Esophagus muscularis mucosa (tissue), 4 donors: ENCODE measurements around the gene GPA33. TPM values are rescaled to one million over a fixed set of nuclear protein-coding genes. Genes with fewer than 3 reads are reported as not detected.
A peak's percentile ranks its signal among the peaks of the same experiment; 100 is the strongest.

Source experiments
- DNase-seq: peaks from one replicate; pipeline ENCODE4 v3.0.0-alpha.2; 2017; ENCODE audit errors: extremely low spot score
- H3K27ac ChIP-seq, 4 donors: fragments of 200-600 bp; sonication (generic); replicated peaks in 1 of 4; 1 replicate in 3 of 4; 2 replicates in 1 of 4; pipeline ENCODE4 v1.5.1; 2016 to 2019; ENCODE audit warnings: mild to moderate bottlenecking in 1 of 4
- H3K27me3 ChIP-seq, 4 donors: fragments of 200-600 bp; sonication (generic); one replicate each; pipeline versions ENCODE4 v1.5.1 to v1.6.0; 2016 to 2019
- H3K36me3 ChIP-seq, 4 donors: fragments of 200-600 bp; sonication (generic); one replicate each; pipeline ENCODE4 v1.5.1; 2016 to 2019
- H3K4me1 ChIP-seq, 4 donors: fragments of 200-600 bp; sonication (generic); one replicate each; pipeline ENCODE4 v1.5.1; 2016 to 2019
- H3K4me3 ChIP-seq, 4 donors: fragments of 200-600 bp; sonication (generic); 1 replicate in 2 of 4; 2 replicates in 2 of 4; pipeline ENCODE4 v1.5.1; 2016 to 2019; ENCODE audit warnings: mild to moderate bottlenecking in 4 of 4, moderate library complexity in 1 of 4
- H3K9me3 ChIP-seq, 4 donors: fragments of 200-600 bp; sonication (generic); 1 replicate in 3 of 4; 2 replicates in 1 of 4; pipeline ENCODE4 v1.5.1; 2016 to 2019
- EP300 ChIP-seq: sonication (generic); formaldehyde crosslinking; IDR thresholded peaks from one replicate; pipeline ENCODE4 v1.6.1; 2017; ENCODE audit warnings: antibody characterized with exemption
- POLR2A ChIP-seq: fragments of 450-650 bp; IDR thresholded peaks from one replicate; pipeline ENCODE4 v1.6.1; 2017; ENCODE audit warnings: antibody characterized with exemption, moderate library complexity, mild to moderate bottlenecking, low read depth
- POLR2AphosphoS5 ChIP-seq, 2 donors: sonication (generic); formaldehyde crosslinking; IDR thresholded peaks; one replicate each; pipeline ENCODE4 v1.6.1; 2017; ENCODE audit warnings: antibody characterized with exemption in 2 of 2
- WGBS: methylation state at CpG from one replicate; pipeline ENCODE4 v1.1.5; 2018; 5-methylcytosine and 5-hydroxymethylcytosine counted together
- intact Hi-C: fragments of 100-400 bp; cut with DNase I; formaldehyde crosslinking; loops from one replicate; pipeline ENCODE4 v1.15.1; 2023
- total RNA-seq, 4 donors: library from RNA; depleted of rRNA; stranded (reverse); fragments of >200 nt; gene quantifications; one replicate each; pipeline versions ENCODE4 v1.1.0 to v1.2.1, GENCODE V29; 2016
- TF ChIP-seq, protein P1 (sequence below), 3 experiments: fragments of 200-600 bp in 2 of 3; fragments of 450-650 bp in 1 of 3; sonication (generic) in 2 of 3; IDR thresholded peaks; one replicate each; pipeline ENCODE4 v1.5.1; 2017 to 2019; ENCODE audit warnings: antibody characterized with exemption in 3 of 3, mild to moderate bottlenecking in 2 of 3, moderate library complexity in 1 of 3

The GPA33 gene
- total RNA-seq, 4 donors from 2014 or later, result 0.57 TPM; not detected in 3

DNA sequence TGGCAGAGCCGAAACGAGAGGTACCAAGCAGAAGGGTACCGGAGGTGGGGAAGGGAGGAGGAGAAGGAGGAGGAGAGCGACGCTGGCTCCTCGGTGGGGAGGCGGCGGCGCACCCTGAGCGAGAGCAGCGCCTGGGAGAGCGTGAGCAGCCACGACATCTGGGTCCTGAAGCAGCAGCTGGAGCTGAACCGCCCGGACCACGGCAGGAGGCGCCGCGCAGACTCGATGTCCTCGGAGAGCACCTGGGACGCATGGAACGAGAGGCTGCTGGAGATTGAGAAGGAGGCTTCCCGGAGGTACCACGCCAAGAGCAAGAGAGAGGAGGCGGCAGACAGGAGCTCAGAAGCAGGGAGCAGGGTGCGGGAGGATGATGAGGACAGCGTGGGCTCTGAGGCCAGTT is 36.1 kb upstream of the GPA33 start:
- H3K4me1 ChIP-seq, result peaks cover 1 to 8% (median 5%) of the 10 kb centered on the region in 4 donors
- intact Hi-C loops, result no loop called here
- H3K9me3 ChIP-seq, result no peaks in the 10 kb centered on the region
- H3K4me3 ChIP-seq, result no peak overlapping the region
- peaks cover 0 to 44% (median 0%) of the 10 kb centered on the region in 4 donors for H3K36me3 ChIP-seq
- peaks cover 0 to 33% (median 0%) of the 10 kb centered on the region in 4 donors for H3K27me3 ChIP-seq
- peak; percentile 57 for DNase-seq
- TF ChIP-seq EP300 (no peak), POLR2A (no peak), POLR2AphosphoS5 (IDR thresholded peaks at IDR 0.05) (no peak)
- TF ChIP-seq, protein P1, sequence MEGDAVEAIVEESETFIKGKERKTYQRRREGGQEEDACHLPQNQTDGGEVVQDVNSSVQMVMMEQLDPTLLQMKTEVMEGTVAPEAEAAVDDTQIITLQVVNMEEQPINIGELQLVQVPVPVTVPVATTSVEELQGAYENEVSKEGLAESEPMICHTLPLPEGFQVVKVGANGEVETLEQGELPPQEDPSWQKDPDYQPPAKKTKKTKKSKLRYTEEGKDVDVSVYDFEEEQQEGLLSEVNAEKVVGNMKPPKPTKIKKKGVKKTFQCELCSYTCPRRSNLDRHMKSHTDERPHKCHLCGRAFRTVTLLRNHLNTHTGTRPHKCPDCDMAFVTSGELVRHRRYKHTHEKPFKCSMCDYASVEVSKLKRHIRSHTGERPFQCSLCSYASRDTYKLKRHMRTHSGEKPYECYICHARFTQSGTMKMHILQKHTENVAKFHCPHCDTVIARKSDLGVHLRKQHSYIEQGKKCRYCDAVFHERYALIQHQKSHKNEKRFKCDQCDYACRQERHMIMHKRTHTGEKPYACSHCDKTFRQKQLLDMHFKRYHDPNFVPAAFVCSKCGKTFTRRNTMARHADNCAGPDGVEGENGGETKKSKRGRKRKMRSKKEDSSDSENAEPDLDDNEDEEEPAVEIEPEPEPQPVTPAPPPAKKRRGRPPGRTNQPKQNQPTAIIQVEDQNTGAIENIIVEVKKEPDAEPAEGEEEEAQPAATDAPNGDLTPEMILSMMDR (IDR thresholded peaks at IDR 0.05), result no peak
- no peak overlapping the region for H3K27ac ChIP-seq
- WGBS, result 92% methylated on average over 28 of the region's 28 CpGs

- Histone ChIP-seq H3K4me1 (peaks cover 5 to 13% (median 10%) of the 10 kb centered on the region in 4 donors), H3K4me3 (no peak overlapping the region), H3K27me3 (peaks cover 0 to 40% (median 0%) of the 10 kb centered on the region in 4 donors), H3K9me3 (no peaks in the 10 kb centered on the region), H3K27ac (no peak overlapping the region), H3K36me3 (peaks cover 0 to 73% (median 0%) of the 10 kb centered on the region in 4 donors)
- TF ChIP-seq POLR2AphosphoS5 (IDR thresholded peaks at IDR 0.05) (no peak), EP300 (no peak), POLR2A (no peak)
- TF ChIP-seq, protein P1 (IDR thresholded peaks at IDR 0.05), result no peak
- intact Hi-C loops, result no loop called here
- DNase-seq, result peak; percentile 62
- WGBS, result 96% methylated on average over 4 of the region's 4 CpGs
Observed at GRCh38 chr1:167122568-167122967, 32.4 kb upstream of the GPA33 start.

GRCh38 chr1:167122121-167122480 is 31.9 kb upstream of the GPA33 start:
- 90% methylated on average over 5 of the region's 5 CpGs for WGBS
- TF ChIP-seq, protein P1 (IDR thresholded peaks at IDR 0.05), result no peak
- no peak for TF ChIP-seq POLR2A
- no peak for TF ChIP-seq POLR2AphosphoS5 (IDR thresholded peaks at IDR 0.05)
- no peak for TF ChIP-seq EP300
- intact Hi-C loops, result no loop called here
- H3K27me3 ChIP-seq, result peaks cover 0 to 40% (median 0%) of the 10 kb centered on the region in 4 donors
- no peak overlapping the region for H3K4me3 ChIP-seq
- no peaks in the 10 kb centered on the region for H3K9me3 ChIP-seq
- peak; percentile 85 for DNase-seq
- peaks cover 0 to 72% (median 0%) of the 10 kb centered on the region in 4 donors for H3K36me3 ChIP-seq
- peaks cover 5 to 13% (median 10%) of the 10 kb centered on the region in 4 donors for H3K4me1 ChIP-seq
- no peak overlapping the region for H3K27ac ChIP-seq

DNA sequence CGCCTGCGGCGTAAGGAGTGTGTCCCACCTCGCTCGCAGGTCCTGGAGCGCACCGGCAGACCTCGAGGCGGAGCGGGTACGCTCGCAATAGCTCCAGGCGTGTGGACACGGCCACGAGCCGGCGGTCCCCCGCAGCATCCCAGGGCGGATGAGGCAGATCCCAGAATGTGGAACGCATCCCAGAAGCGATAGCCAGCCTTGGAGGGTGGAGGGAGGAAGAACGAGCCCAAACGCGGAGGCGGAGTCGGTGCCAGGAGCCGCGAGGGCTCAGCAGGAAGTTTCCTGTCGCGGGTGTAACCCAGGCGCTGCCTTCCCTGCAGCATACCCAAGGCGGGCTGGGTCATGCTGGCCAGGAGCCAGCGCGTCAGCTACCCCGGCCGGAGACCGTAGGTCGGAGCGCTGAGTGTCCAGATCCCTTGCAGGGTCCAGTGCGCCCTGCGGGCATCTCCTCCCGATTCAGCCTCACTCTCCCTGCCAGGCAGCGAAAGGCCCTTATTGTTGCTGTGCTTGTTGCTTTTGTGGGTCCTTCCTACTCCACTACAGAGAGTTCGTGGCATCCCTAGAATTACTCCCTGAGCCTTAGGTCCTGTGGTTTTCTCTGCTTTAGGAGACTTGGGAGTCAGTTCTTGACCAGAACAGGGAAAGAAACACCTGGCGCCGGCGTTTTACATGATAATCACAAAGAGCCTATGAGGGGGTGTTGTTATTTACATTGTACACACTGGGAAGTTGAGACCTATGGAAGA is 31.4 kb upstream of the GPA33 start:
- intact Hi-C loops, result no loop called here
- peaks cover 0 to 68% (median 0%) of the 10 kb centered on the region in 4 donors for H3K36me3 ChIP-seq
- no peaks in the 10 kb centered on the region for H3K9me3 ChIP-seq
- TF ChIP-seq POLR2A (no peak), EP300 (no peak), POLR2AphosphoS5 (IDR thresholded peaks at IDR 0.05) (no peak)
- TF ChIP-seq, protein P1 (IDR thresholded peaks at IDR 0.05), result no peak
- DNase-seq, result peak; percentile 84
- no peak overlapping the region for H3K27ac ChIP-seq
- peak overlapping the region; percentile 45 to 50 (median 46) for H3K4me3 ChIP-seq
- WGBS, result 14% methylated on average over 47 of the region's 47 CpGs
- peaks cover 0 to 40% (median 0%) of the 10 kb centered on the region in 4 donors for H3K27me3 ChIP-seq
- peaks cover 5 to 13% (median 10%) of the 10 kb centered on the region in 4 donors for H3K4me1 ChIP-seq
